NCI-H2171 treated with DMSO at 0.1 percent for 48 hours (cell line): ENCODE measurements around the gene PPP1R10.
"Not testable (repeated sequence)": the region's sequence is repeated elsewhere in the genome, so short reads cannot be mapped to it uniquely, and the experiment has no call there.

ENCODE experiments used
- DNase-seq: peaks from one replicate; lab custom pipeline; 2025; lab: John Stamatoyannopoulos, UW

Gene PPP1R10

GRCh38 chr6:30616811-30617564, at the start of gene PPP1R10:
Gene PPP1R10 (minus strand): TSS chr6:30617243. CDS start chr6:30609944, 7,299 bp downstream.
- peak; percentile 100 for DNase-seq

GRCh38 chr6:30666300-30666699, 49.3 kb upstream of the PPP1R10 start:
- not testable (repeated sequence) for DNase-seq

- no peak for DNase-seq
These were observed 48.1 kb upstream of the PPP1R10 start for GRCh38 chr6:30664994-30665767.

- DNase-seq: not testable (repeated sequence)
These were observed 40.9 kb upstream of the PPP1R10 start for GRCh38 chr6:30657922-30658321.

GRCh38 chr6:30657454-30657853, 40.4 kb upstream of the PPP1R10 start:
- no peak for DNase-seq

- DNase-seq: no peak
These were observed 39.5 kb upstream of the PPP1R10 start for GRCh38 chr6:30656513-30656912.

- no peak for DNase-seq
These were observed 38.7 kb upstream of the PPP1R10 start for GRCh38 chr6:30655743-30656094.

- DNase-seq: no peak
These were observed 38.0 kb upstream of the PPP1R10 start for GRCh38 chr6:30654798-30655742.

GRCh38 chr6:30651143-30651542, 34.1 kb upstream of the PPP1R10 start:
- no peak for DNase-seq

- DNase-seq: peak; percentile 88
These were observed 30.4 kb upstream of the PPP1R10 start for GRCh38 chr6:30647242-30648116.

GRCh38 chr6:30646450-30647241, 29.6 kb upstream of the PPP1R10 start, which contains the start of gene C6orf136:
Gene C6orf136 (plus strand): TSS chr6:30647133. CDS start chr6:30647232, 99 bp downstream.
- DNase-seq: peak; percentile 90

GRCh38 chr6:30645989-30646388, 28.9 kb upstream of the PPP1R10 start:
- DNase-seq: no peak

- no peak for DNase-seq
These were observed 27.7 kb upstream of the PPP1R10 start for GRCh38 chr6:30644769-30645168.

GRCh38 chr6:30643656-30644055, 26.6 kb upstream of the PPP1R10 start:
- DNase-seq: no peak

GRCh38 chr6:30641048-30641447, 24.0 kb upstream of the PPP1R10 start:
- no peak for DNase-seq

- no peak for DNase-seq
These were observed 23.4 kb upstream of the PPP1R10 start for GRCh38 chr6:30640481-30640880.

GRCh38 chr6:30635834-30636233, 18.8 kb upstream of the PPP1R10 start:
- DNase-seq: no peak

GRCh38 chr6:30626484-30627366, 9.7 kb upstream of the PPP1R10 start, which contains the start of gene ATAT1:
Gene ATAT1 (plus strand): TSS chr6:30626874.
- peak; percentile 83 for DNase-seq

- no peak for DNase-seq
These were observed 8.5 kb upstream of the PPP1R10 start for GRCh38 chr6:30625511-30625910.
